Motor neuron (in vitro differentiated cells): ENCODE data around the gene UNC5B. TPM values are rescaled to one million over a fixed set of nuclear protein-coding genes. Genes with fewer than 3 reads are reported as not detected.

Experiments
- ATAC-seq, 8 experiments: fragments of 200-7000 bp; cut with Tn5 transposase; replicated peaks in 6 of 8; 2 replicates each; pipeline ENCODE4 v1.8.0; 2021; ENCODE audit warnings: mild to moderate bottlenecking in 8 of 8, moderate library complexity in 8 of 8
- H3K27ac ChIP-seq, 2 donors: fragments of 250-450 bp; sonication (Bioruptor Pico); 2 replicates each; pipeline ENCODE4 v1.9.0; 2021; ENCODE audit warnings: antibody characterized with exemption in 2 of 2, mild to moderate bottlenecking in 2 of 2, moderate library complexity in 1 of 2
- H3K4me1 ChIP-seq, 2 donors: fragments of 250-450 bp; sonication (Bioruptor Pico); replicated peaks in 1 of 2; 2 replicates each; pipeline ENCODE4 v1.6.1; 2021; ENCODE audit warnings: antibody characterized with exemption in 2 of 2, mild to moderate bottlenecking in 2 of 2, moderate library complexity in 1 of 2
- H3K4me3 ChIP-seq, 5 donors: fragments of 250-450 bp; sonication (Bioruptor Pico); 2 replicates each; pipeline ENCODE4 v1.9.0; 2021; ENCODE audit warnings: antibody characterized with exemption in 5 of 5, mild to moderate bottlenecking in 5 of 5, moderate library complexity in 4 of 5
- WGBS, 10 experiments: fragments of 450-650 bp; shearing (Covaris generic); methylation state at CpG; one replicate each; pipeline ENCODE4 v1.0.0; 2022; 5-methylcytosine and 5-hydroxymethylcytosine counted together
- in situ Hi-C, 9 experiments: fragments of 400-800 bp; cut with MboI; loops; one replicate each; pipeline ENCODE4 v1.15.0; 2021; ENCODE audit warnings: low sequenced_read_pairs in 9 of 9, low pct_unique_long_range_greater_than_20kb in 2 of 9; ENCODE audit not compliant: unreplicated experiment in 9 of 9
- total RNA-seq, 8 experiments: library from RNA; unstranded; fragments of 300-600 nt; gene quantifications; 2 replicates each; pipeline versions ENCODE4 v1.2.3 to v1.2.4, GENCODE V29; 2022

Gene UNC5B
- total RNA-seq, 8 experiments from 2014 or later, result 1.4 to 53.5 (median 18.2) TPM

DNA sequence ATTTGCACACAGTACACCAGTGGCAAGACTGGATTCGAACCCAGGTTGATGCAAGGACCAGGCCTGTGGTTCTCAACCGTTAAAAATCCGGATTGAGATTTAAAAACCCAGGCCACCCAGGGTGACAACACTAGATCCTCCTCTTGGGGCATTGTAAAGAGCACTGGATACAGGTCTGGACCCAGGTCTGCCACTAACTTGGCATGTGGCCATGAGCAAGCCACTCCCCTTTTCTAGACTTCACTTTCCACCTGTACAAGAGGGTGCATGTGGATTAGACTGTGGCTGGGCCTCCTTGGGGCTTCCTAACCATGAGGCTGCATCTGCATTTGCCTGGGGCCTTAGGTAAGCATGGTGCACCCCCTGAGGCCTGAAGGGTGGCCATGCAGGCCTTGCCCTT, 85.0 kb downstream of the UNC5B start:
- ATAC-seq, result no peak
- no peak overlapping the region for H3K27ac ChIP-seq
- in situ Hi-C loops, result loop anchor here in 4 of 9 experiments (25.0 kb wide), 1 partner anchor 385 kb away; no protein-coding TSS in a partner anchor
- H3K4me3 ChIP-seq, result no peak overlapping the region
- H3K4me1 ChIP-seq, result no peaks in the 10 kb centered on the region
- 50 to 100% (median 92%) methylated on average over 1 to 3 of the region's 3 CpGs; no CpG with 5 or more reads in 5 of the 10 experiments for WGBS, 10 experiments

DNA sequence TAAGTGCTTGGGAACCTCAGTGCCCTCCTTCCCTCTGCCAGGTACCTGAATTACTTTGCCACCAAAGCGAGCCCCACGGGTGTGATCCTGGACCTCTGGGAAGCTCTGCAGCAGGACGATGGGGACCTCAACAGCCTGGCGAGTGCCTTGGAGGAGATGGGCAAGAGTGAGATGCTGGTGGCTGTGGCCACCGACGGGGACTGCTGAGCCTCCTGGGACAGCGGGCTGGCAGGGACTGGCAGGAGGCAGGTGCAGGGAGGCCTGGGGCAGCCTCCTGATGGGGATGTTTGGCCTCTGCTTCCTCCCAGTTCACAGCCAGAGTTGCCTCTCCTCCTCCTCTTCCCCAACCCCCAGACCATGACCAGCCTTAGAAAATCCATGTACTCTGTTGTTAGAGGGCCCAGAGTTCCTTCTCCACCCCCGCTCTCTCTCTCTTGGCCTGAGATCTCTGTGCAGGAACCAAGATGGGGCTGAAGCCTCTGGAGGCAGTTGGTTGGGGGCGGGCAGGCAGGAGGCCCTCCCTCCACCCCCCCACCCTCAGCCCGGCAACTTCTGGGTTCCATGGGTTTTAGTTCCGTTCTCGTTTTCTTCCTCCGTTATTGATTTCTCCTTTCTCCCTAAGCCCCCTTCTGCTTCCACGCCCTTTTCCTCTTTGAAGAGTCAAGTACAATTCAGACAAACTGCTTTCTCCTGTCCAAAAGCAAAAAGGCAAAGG, 86.9 kb downstream of the UNC5B start:
- no peak overlapping the region for H3K27ac ChIP-seq
- in situ Hi-C loops, result loop anchor here in 4 of 9 experiments (25.0 kb wide), 1 partner anchor 387 kb away; no protein-coding TSS in a partner anchor
- peaks cover 2% of the 10 kb centered on the region in 2 donors for H3K4me1 ChIP-seq
- ATAC-seq, result no peak
- no peak overlapping the region for H3K4me3 ChIP-seq
- 21 to 96% (median 67%) methylated on average over 2 to 7 of the region's 14 CpGs; no CpG with 5 or more reads in 1 of the 10 experiments for WGBS, 10 experiments

DNA sequence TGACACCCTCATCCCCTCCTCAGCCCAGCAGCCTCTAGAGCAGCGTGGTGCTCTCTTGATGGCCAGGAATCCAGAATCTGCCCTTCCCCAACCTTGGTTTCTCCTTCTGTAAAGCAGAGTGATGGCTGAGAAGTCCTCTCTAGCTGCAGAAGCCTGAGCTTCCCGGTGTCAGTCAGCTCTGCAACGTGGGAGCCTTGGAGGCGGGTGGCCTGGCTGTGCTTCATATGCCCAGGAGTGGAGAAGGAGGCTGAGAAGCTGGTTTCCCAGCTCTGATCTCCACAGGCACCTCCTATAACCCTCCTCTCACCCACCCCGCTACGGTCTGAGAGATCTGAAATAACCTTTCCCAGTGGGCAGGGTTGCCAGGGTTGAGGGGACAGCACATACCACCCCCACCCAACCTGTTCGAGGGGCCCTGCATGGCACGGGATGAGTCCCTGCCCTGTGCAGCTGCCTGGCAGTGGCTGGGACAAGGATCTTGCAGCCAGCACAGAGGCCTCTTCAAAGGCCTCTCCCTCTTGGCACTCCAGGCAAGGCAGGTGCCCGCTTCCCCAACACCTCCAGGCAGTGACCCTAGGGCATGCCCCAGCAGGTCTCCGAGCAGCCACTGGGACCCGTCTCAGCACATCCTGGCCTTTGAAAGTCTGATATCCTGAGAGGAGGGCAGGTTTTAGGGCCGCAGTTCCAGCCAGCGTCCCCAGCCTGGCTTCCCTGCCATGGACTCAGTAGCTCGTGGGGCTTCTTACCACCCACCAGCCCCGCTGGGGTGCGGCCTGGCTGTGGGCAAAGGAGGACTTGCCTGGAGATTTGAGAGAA, 88.4 kb downstream of the UNC5B start:
- ATAC-seq, result peak in 1 of 8 experiments; percentile 7
- in situ Hi-C loops, result loop anchor here in 6 of 9 experiments (10.0 to 25.0 kb wide), 4 partner anchors 404 to 1037 kb away; partner anchors contain the start of gene C10orf105 (in 4 of the 6)

DNA sequence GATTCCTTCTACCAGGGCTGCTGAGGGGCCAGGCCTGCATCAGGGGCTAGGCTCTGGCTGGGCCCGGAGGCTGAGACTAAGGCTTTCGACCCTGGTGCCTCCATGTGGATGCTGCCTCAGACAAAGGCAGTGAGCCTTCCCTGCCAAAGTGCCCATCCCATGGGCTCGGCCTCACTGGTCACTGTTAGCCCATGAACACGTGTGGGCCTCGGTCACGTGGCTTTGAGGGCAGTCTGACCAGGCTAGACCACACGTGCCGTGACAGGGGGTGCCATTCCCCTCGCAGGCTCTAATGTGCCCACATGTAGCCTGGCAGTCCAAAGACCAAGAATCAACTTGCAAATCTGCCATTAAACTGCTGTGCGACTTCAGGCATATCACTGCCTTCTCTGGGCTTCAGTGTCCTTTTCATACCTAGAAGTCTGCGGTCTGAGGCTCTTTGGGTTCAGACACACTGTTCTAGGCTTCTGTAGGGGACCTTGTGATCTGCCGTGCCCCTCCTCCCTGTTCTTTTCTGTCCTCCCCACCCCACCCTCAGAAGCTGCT, 89.1 kb downstream of the UNC5B start:
- WGBS, 10 experiments, result 74 to 100% methylated on average over 2 to 3 of the region's 12 CpGs; no CpG with 5 or more reads in 8 of the 10 experiments
- in situ Hi-C loops, result loop anchor here in 6 of 9 experiments (10.0 to 25.0 kb wide), 4 partner anchors 403 to 1036 kb away; partner anchors contain the start of gene C10orf105 (in 4 of the 6)
- Histone ChIP-seq H3K27ac (no peak overlapping the region), H3K4me3 (no peak overlapping the region), H3K4me1 (peaks cover 10 to 14% of the 10 kb centered on the region in 2 donors)
- no peak for ATAC-seq

More for the DNA sequence above, 88.4 kb downstream of the UNC5B start:
- WGBS, 10 experiments, result 90 to 100% methylated on average over 1 to 2 of the region's 16 CpGs; no CpG with 5 or more reads in 8 of the 10 experiments
- peaks cover 8 to 14% of the 10 kb centered on the region in 2 donors for H3K4me1 ChIP-seq
- H3K27ac ChIP-seq, result no peak overlapping the region
- H3K4me3 ChIP-seq, result no peak overlapping the region

DNA sequence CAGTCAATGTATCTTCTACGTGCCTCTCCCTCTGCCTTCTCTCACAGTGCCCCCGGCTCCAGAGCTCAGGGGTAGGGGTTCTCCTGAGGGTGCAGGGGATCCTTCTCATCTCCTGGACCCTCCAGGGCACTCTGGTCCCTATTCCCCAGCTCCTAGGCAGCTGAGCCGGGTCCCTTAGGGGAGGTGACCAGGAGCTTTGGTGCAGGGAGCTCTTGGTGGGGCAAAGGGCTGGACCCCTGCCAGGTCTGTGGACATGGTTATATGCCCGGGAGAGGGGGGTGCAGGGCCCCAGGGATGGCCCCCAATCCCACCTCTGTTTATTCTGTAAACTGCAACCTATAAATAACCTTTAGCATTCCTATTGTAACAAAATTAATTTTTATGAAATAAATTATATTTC, 90.1 kb downstream of the UNC5B start:
- in situ Hi-C loops, result loop anchor here in 6 of 9 experiments (10.0 to 25.0 kb wide), 4 partner anchors 402 to 1035 kb away; partner anchors contain the start of gene C10orf105 (in 4 of the 6)
- 0 to 100% (median 80%) methylated on average over 1 to 2 of the region's 4 CpGs; no CpG with 5 or more reads in 5 of the 10 experiments for WGBS, 10 experiments
- no peak overlapping the region for H3K4me3 ChIP-seq
- no peak overlapping the region for H3K27ac ChIP-seq
- no peak for ATAC-seq
- H3K4me1 ChIP-seq, result peaks cover 20 to 24% of the 10 kb centered on the region in 2 donors

DNA sequence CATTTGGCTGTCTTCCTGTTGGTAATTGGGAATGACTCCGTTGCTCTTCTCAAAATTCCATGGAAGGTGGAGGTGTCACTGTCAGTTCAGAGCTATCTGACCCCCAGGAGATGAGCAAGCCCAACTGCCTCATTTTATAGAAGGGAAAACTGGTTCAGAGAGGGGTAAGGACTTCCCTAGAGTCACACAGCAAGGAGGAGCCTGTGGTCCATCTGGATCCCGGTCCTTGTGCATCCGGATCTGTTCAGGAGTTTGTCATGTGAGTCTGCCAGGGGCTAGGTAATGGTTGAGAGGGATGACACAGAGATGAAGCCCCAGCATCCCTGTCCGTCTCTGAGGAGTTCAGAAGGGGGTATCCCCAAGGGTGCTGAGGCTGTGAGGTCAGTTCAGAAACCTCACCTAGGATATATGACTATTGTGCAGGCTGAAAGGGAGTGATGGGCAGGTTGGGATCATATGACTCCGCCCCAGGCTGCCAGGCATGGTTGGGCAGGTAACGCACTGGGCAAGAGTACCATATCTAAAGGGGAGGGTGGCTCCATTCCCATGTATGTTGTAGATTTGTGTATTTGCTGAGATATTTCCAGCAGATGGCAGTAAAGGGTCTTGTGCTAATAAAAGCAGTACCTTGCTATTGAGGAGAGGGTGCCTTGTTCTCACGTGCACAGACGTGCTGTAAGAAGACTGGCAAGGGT, 90.7 kb downstream of the UNC5B start:
- in situ Hi-C loops, result loop anchor here in 6 of 9 experiments (10.0 to 25.0 kb wide), 4 partner anchors 402 to 1034 kb away; partner anchors contain the start of gene C10orf105 (in 4 of the 6)
- 0 to 91% (median 32%) methylated on average over 1 to 4 of the region's 8 CpGs; no CpG with 5 or more reads in 3 of the 10 experiments for WGBS, 10 experiments
- ATAC-seq, result peak; percentile 13 to 61 (median 52)
- Histone ChIP-seq H3K4me1 (peaks cover 23 to 26% of the 10 kb centered on the region in 2 donors), H3K27ac (no peak overlapping the region), H3K4me3 (no peak overlapping the region)

DNA sequence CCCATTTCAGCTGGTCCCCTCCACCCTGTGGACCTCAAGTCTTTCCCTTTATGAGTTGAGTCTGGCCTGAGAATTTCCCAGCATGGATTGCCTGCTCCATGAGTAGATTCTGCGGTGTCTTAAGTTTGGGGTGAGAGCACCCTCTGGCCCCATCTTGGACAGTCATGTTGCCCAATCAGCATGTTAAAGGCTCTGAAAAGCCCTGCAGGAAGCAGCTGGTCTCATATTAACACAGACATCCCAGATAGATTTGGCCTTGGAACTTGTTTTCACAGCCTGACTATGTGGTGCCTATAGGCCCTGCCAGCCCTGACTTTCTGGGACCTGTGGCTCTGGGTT, 91.2 kb downstream of the UNC5B start:
- no CpG with 5 or more reads among the region's 1 CpG for WGBS, 10 experiments

DNA sequence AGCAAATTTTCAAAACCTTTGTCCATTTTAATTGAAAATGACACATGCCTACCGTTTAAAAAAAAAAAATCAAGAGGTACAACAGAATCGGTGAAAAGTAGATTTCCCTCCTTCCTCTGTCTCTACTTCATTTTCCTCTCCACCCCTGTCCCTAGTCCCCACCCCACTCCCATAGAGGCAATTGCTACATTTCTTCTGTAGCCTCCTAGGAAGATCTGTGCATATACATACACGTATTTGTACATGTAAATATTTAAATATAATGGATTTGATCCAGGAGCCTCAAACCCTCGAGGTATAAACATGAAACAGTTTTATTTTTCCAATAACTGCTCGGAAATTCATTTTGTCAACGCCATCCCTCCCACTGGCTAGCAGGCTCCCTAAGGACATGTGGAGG, 92.5 kb downstream of the UNC5B start:
- no peak overlapping the region for H3K4me3 ChIP-seq
- H3K27ac ChIP-seq, result peak overlapping the region in 1 of 2 donors; percentile 20
- 0 to 86% (median 12%) methylated on average over 1 to 4 of the region's 6 CpGs; no CpG with 5 or more reads in 2 of the 10 experiments for whole genome bisulfite sequencing, 10 experiments
- peaks cover 23 to 26% of the 10 kb centered on the region in 2 donors for H3K4me1 ChIP-seq
- ATAC-seq, result peak in 6 of 8 experiments; percentile 2 to 92 (median 54)
- in situ Hi-C loops, result loop anchor here in 6 of 9 experiments (10.0 to 25.0 kb wide), 4 partner anchors 400 to 1032 kb away; partner anchors contain the start of gene C10orf105 (in 4 of the 6)

More for the DNA sequence above, 91.2 kb downstream of the UNC5B start:
- H3K27ac ChIP-seq, result no peak overlapping the region
- H3K4me1 ChIP-seq, result peaks cover 23 to 26% of the 10 kb centered on the region in 2 donors
- in situ Hi-C loops, result loop anchor here in 6 of 9 experiments (10.0 to 25.0 kb wide), 4 partner anchors 401 to 1034 kb away; partner anchors contain the start of gene C10orf105 (in 4 of the 6)
- no peak overlapping the region for H3K4me3 ChIP-seq
- peak in 3 of 8 experiments; percentile 2 to 12 (median 5) for ATAC-seq

DNA sequence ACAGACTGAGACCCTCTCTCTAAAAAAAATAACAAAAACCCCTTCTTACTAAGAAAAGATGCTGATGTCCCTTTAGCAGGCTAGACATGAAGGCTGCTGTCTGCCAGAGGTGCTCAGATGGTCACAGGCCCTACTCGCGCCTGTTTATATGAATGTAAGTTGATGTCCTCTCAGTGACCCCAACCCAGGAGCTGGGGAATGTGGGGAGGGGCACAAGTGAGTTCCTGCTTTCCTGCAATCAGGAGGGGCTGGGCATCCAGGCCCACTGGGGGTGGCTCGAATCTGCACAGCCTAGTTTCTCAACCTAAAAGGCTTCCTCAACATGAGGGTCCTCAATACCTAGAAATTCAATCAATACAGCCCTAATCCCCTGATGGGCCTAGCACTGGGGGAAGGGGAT, 94.6 kb downstream of the UNC5B start:
- Histone ChIP-seq H3K27ac (no peak overlapping the region), H3K4me3 (no peak overlapping the region), H3K4me1 (peaks cover 23 to 26% of the 10 kb centered on the region in 2 donors)
- ATAC-seq, result peak in 4 of 8 experiments; percentile 3 to 63 (median 51)
- 30 to 60% (median 50%) methylated on average over 1 to 3 of the region's 3 CpGs; no CpG with 5 or more reads in 7 of the 10 experiments for WGBS, 10 experiments
- in situ Hi-C loops, result loop anchor here in 6 of 9 experiments (10.0 to 25.0 kb wide), 4 partner anchors 398 to 1030 kb away; partner anchors contain the start of gene C10orf105 (in 4 of the 6)

DNA sequence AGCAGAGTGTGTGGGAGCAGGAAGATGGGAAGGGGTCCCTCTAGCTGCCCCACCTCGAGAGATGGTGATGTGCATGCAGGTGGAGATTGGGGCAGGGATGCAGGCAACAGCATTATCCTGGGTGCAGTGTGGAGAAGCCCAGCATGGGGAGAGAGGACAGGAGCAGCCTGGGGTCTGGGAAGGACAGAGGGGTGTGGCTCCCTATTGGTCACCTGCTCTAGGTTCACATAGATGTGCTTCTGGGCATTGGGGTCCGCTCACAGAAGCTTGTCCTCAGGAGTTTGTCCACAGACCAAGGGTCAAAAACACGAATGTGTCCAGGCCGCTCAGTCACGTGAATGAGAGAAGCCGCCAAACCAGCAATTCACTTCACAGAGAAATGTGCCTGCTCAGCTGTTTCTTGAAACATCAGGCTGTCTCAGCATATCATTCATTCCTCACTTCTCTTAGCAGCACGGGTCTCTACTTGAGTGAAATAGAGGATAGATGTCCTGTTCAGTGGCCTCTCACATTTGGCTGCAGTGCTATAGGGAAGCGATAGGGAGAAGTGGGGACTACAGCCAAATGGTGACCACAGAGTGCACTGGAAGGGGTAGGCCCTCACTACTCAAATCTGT, 95.2 kb downstream of the UNC5B start:
- H3K4me1 ChIP-seq, result peaks cover 23 to 26% of the 10 kb centered on the region in 2 donors
- no peak overlapping the region for H3K4me3 ChIP-seq
- in situ Hi-C loops, result loop anchor here in 6 of 9 experiments (10.0 to 25.0 kb wide), 4 partner anchors 397 to 1030 kb away; partner anchors contain the start of gene C10orf105 (in 4 of the 6)
- 40 to 100% (median 82%) methylated on average over 1 to 4 of the region's 8 CpGs; no CpG with 5 or more reads in 4 of the 10 experiments for WGBS, 10 experiments
- ATAC-seq, result peak in 4 of 8 experiments; percentile 8 to 20 (median 12)
- peak overlapping the region in 1 of 2 donors; percentile 21 for H3K27ac ChIP-seq

DNA sequence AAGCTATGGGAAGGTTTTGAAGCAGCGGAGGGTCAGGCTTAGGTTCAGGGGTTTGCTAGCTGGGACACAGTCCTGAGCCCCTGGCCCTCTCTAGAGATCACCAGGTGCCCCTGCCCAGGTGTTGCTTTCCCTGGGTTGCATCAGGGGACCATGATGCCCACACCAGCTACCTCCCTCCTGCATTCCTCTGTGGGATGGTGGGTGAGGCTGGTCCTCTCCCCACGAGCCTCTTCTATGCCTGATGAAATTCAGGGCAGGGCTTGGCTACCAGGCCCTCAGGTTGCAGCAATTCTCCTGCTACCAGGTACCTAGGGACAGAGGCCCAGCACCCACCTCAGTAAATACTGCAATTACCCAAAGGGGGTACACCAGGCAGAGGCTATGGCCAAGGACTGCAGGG, 95.9 kb downstream of the UNC5B start:
- in situ Hi-C loops, result loop anchor here in 6 of 9 experiments (10.0 to 25.0 kb wide), 4 partner anchors 397 to 1029 kb away; partner anchors contain the start of gene C10orf105 (in 4 of the 6)
- 95 to 100% methylated on average over 1 to 2 of the region's 2 CpGs; no CpG with 5 or more reads in 8 of the 10 experiments for WGBS, 10 experiments
- peak in 1 of 8 experiments; percentile 11 for ATAC-seq
- H3K4me3 ChIP-seq, result no peak overlapping the region
- peaks cover 23 to 26% of the 10 kb centered on the region in 2 donors for H3K4me1 ChIP-seq
- no peak overlapping the region for H3K27ac ChIP-seq
